ENCODE data around the gene RFX1. TPM values are rescaled to one million over a fixed set of nuclear protein-coding genes. Genes with fewer than 3 reads are reported as not detected.

Gene RFX1
- total and polyA plus RNA-seq, 8 donors, result 5.5 to 55.6 (median 7.6) TPM

- H3K4me1 ChIP-seq, result no peaks in the 10 kb centered on the region
- WGBS, 2 donors, result 89 to 90% methylated on average over 30 to 34 of the region's 34 CpGs
- no peak for ATAC-seq
- DNase-seq, result peak in 1 of 6 donors; percentile 67
- FAIRE-seq, result no peak
- intact Hi-C loops (cut with DNase I), result no loop called here
- no peaks in the 10 kb centered on the region for H3K27me3 ChIP-seq
- H3K4me3 ChIP-seq, result no peak overlapping the region
- H3K27ac ChIP-seq, result no peak overlapping the region
- peaks cover 6 to 75% (median 29%) of the 10 kb centered on the region in 3 donors for H3K36me3 ChIP-seq
- TF ChIP-seq, protein P1, sequence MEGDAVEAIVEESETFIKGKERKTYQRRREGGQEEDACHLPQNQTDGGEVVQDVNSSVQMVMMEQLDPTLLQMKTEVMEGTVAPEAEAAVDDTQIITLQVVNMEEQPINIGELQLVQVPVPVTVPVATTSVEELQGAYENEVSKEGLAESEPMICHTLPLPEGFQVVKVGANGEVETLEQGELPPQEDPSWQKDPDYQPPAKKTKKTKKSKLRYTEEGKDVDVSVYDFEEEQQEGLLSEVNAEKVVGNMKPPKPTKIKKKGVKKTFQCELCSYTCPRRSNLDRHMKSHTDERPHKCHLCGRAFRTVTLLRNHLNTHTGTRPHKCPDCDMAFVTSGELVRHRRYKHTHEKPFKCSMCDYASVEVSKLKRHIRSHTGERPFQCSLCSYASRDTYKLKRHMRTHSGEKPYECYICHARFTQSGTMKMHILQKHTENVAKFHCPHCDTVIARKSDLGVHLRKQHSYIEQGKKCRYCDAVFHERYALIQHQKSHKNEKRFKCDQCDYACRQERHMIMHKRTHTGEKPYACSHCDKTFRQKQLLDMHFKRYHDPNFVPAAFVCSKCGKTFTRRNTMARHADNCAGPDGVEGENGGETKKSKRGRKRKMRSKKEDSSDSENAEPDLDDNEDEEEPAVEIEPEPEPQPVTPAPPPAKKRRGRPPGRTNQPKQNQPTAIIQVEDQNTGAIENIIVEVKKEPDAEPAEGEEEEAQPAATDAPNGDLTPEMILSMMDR (IDR thresholded peaks at IDR 0.05), result no peak
- no peaks in the 10 kb centered on the region for H3K9me3 ChIP-seq
These were observed 87.3 kb downstream of the RFX1 start for GRCh38 chr19:13918726-13919411.

DNA sequence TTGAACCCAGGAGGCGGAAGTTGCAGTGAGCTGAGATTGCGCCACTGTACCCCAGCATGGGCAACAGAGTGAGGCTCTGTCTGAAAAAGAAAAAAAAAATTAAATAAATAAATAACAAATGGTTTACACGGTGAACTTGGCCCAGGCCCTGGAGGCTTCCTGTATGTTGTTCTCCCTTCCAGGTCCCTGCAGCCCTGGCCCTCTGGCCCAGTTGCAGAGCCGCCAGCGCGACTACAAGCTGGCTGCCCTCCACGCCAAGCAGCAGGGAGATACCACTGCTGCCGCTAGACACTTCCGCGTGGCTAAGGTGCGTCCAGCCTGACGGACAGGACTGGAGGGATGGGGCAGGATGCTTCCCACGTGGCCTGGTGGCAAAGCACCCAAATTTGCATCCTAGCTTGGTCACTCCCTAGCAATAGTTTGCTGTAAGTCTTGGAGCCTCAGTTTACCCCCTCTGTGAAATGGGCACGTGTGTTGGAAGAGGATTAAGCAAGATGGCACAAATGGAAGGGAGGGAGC, 88.2 kb downstream of the RFX1 start:
- FAIRE-seq, result no peak

GRCh38 chr19:13914777-13915176, 91.3 kb downstream of the RFX1 start:
- FAIRE-seq (no peak), DNase-seq (no peak), ATAC-seq (no peak)
- WGBS, 2 donors, result 58 to 59% methylated on average over 3 of the region's 3 CpGs
- intact Hi-C loops (cut with DNase I), result no loop called here
- H3K27me3 ChIP-seq, result no peaks in the 10 kb centered on the region
- H3K27ac ChIP-seq, result no peak overlapping the region
- no peaks in the 10 kb centered on the region for H3K9me3 ChIP-seq
- no peaks in the 10 kb centered on the region for H3K4me1 ChIP-seq
- no peak overlapping the region for H3K4me3 ChIP-seq
- TF ChIP-seq, protein P1 (IDR thresholded peaks at IDR 0.05), result no peak
- peaks cover 9 to 74% (median 13%) of the 10 kb centered on the region in 3 donors for H3K36me3 ChIP-seq

More for the DNA sequence above, 88.2 kb downstream of the RFX1 start:
- Histone ChIP-seq H3K4me3 (no peak overlapping the region), H3K27me3 (no peaks in the 10 kb centered on the region), H3K9me3 (no peaks in the 10 kb centered on the region), H3K36me3 (peaks cover 9 to 76% (median 25%) of the 10 kb centered on the region in 3 donors), H3K27ac (no peak overlapping the region), H3K4me1 (no peaks in the 10 kb centered on the region)
- intact Hi-C loops (cut with DNase I), result no loop called here
- TF ChIP-seq, protein P1 (IDR thresholded peaks at IDR 0.05), result no peak
- DNase-seq (no peak), ATAC-seq (no peak)
- WGBS, 2 donors, result 81 to 87% methylated on average over 14 of the region's 14 CpGs

GRCh38 chr19:13913352-13913751, 92.8 kb downstream of the RFX1 start:
- WGBS, 2 donors, result 95% methylated on average over 17 of the region's 17 CpGs
- FAIRE-seq, result no peak
- no peak for ATAC-seq

More at GRCh38 chr19:13913352-13913751, 92.8 kb downstream of the RFX1 start:
- Histone ChIP-seq H3K27me3 (no peaks in the 10 kb centered on the region), H3K36me3 (peaks cover 9 to 61% (median 10%) of the 10 kb centered on the region in 3 donors), H3K4me1 (peaks cover 0 to 7% (median 0%) of the 10 kb centered on the region in 3 donors), H3K27ac (no peak overlapping the region), H3K4me3 (no peak overlapping the region), H3K9me3 (no peaks in the 10 kb centered on the region)
- TF ChIP-seq, protein P1 (IDR thresholded peaks at IDR 0.05), result no peak
- intact Hi-C loops (cut with DNase I), result no loop called here
- peak in 1 of 6 donors; percentile 68 for DNase-seq

Other genes with a start within 250 kb of the RFX1 start
- gene MRI1, start 241.8 kb downstream of the RFX1 start, total RNA-seq, result 10 to 100 TPM; 14.4 to 21.4 (median 16.1) TPM
- 10 to 100 TPM; 21.6 to 35.1 TPM for gene MRI1, start 241.8 kb downstream of the RFX1 start, polyA plus RNA-seq
- gene C19orf53, start 231.9 kb downstream of the RFX1 start, total RNA-seq, result 10 to 100 TPM; 18.9 to 37.8 (median 29.0) TPM
- gene C19orf53, start 231.9 kb downstream of the RFX1 start, polyA plus RNA-seq, result 10 to 100 TPM; 91.2 to 99.0 TPM
- gene ZSWIM4, start 210.9 kb downstream of the RFX1 start, total RNA-seq, result 1 to 10 TPM; 1.9 to 9.3 (median 3.4) TPM
- gene ZSWIM4, start 210.9 kb downstream of the RFX1 start, polyA plus RNA-seq, result 1 to 10 TPM; 3.9 to 5.5 TPM
- 1 to 10 TPM in 1 of 6 donors, under 1 TPM in 3, not detected in 2; 0.39 to 1.4 (median 0.62) TPM for gene NANOS3, start 129.2 kb downstream of the RFX1 start, total RNA-seq
- 1 to 10 TPM in 1 of 2 donors, under 1 TPM in 1; 0.65 to 3.1 TPM for gene NANOS3, start 129.2 kb downstream of the RFX1 start, polyA plus RNA-seq
- gene BRME1, start 100.2 kb downstream of the RFX1 start, total RNA-seq, result 1 to 10 TPM; 2.6 to 4.5 (median 3.9) TPM
- 10 to 100 TPM in 1 of 2 donors, 1 to 10 TPM in 1; 8.1 to 15.3 TPM for gene BRME1, start 100.2 kb downstream of the RFX1 start, polyA plus RNA-seq
- gene CC2D1A, start 100.1 kb downstream of the RFX1 start, total RNA-seq, result 10 to 100 TPM; 23.0 to 29.7 (median 26.2) TPM
- gene CC2D1A, start 100.1 kb downstream of the RFX1 start, polyA plus RNA-seq, result 10 to 100 TPM; 57.5 to 78.6 TPM
- 1 to 10 TPM in 1 of 6 donors, under 1 TPM in 3, not detected in 2; 0.25 to 2.0 (median 0.84) TPM for gene PODNL1, start 67.9 kb downstream of the RFX1 start, total RNA-seq
- gene PODNL1, start 67.9 kb downstream of the RFX1 start, polyA plus RNA-seq, result under 1 TPM; 0.40 to 0.76 TPM
- gene DCAF15, start 53.8 kb downstream of the RFX1 start, total RNA-seq, result 10 to 100 TPM in 3 of 6 donors, 1 to 10 TPM in 3; 7.8 to 15.2 (median 10.3) TPM
- 10 to 100 TPM; 37.8 to 50.7 TPM for gene DCAF15, start 53.8 kb downstream of the RFX1 start, polyA plus RNA-seq
- gene RLN3, start 21.8 kb upstream of the RFX1 start, total RNA-seq, result not detected
- gene RLN3, start 21.8 kb upstream of the RFX1 start, polyA plus RNA-seq, result not detected
- gene IL27RA, start 25.4 kb upstream of the RFX1 start, total RNA-seq, result 1 to 10 TPM in 5 of 6 donors, under 1 TPM in 1; 0.88 to 8.2 (median 1.9) TPM
- 1 to 10 TPM; 1.4 to 3.1 TPM for gene IL27RA, start 25.4 kb upstream of the RFX1 start, polyA plus RNA-seq
- gene PALM3, start 55.8 kb upstream of the RFX1 start, total RNA-seq, result 10 to 100 TPM in 5 of 6 donors, 1 to 10 TPM in 1; 5.6 to 21.2 (median 15.9) TPM
- gene PALM3, start 55.8 kb upstream of the RFX1 start, polyA plus RNA-seq, result 100 to 1,000 TPM in 1 of 2 donors, 10 to 100 TPM in 1; 61.9 to 155 TPM
- gene MISP3, start 66.5 kb upstream of the RFX1 start, total RNA-seq, result 1 to 10 TPM; 6.4 to 9.4 (median 7.4) TPM
- gene MISP3, start 66.5 kb upstream of the RFX1 start, polyA plus RNA-seq, result 10 to 100 TPM; 13.3 to 21.4 TPM
- not detected for gene C19orf67, start 79.5 kb upstream of the RFX1 start, total RNA-seq
- gene C19orf67, start 79.5 kb upstream of the RFX1 start, polyA plus RNA-seq, result not detected
- gene SAMD1, start 84.4 kb upstream of the RFX1 start, total RNA-seq, result 10 to 100 TPM in 4 of 6 donors, 1 to 10 TPM in 2; 7.9 to 24.3 (median 15.1) TPM
- 10 to 100 TPM; 17.2 TPM for gene SAMD1, start 84.4 kb upstream of the RFX1 start, polyA plus RNA-seq
- 10 to 100 TPM; 25.3 to 42.9 (median 35.5) TPM for gene PRKACA, start 111.4 kb upstream of the RFX1 start, total RNA-seq
- 10 to 100 TPM; 27.5 to 28.2 TPM for gene PRKACA, start 111.4 kb upstream of the RFX1 start, polyA plus RNA-seq
- gene ASF1B, start 130.3 kb upstream of the RFX1 start, total RNA-seq, result 1 to 10 TPM in 2 of 6 donors, under 1 TPM in 4; 0.14 to 1.1 (median 0.41) TPM
- gene ASF1B, start 130.3 kb upstream of the RFX1 start, polyA plus RNA-seq, result under 1 TPM; 0.30 to 0.70 TPM
- gene ADGRL1, start 199.8 kb upstream of the RFX1 start, total RNA-seq, result 10 to 100 TPM in 2 of 6 donors, 1 to 10 TPM in 4; 8.3 to 11.7 (median 9.6) TPM
- 10 to 100 TPM; 10.1 to 16.8 TPM for gene ADGRL1, start 199.8 kb upstream of the RFX1 start, polyA plus RNA-seq